ENCODE data around the gene MTCL1.

DNA sequence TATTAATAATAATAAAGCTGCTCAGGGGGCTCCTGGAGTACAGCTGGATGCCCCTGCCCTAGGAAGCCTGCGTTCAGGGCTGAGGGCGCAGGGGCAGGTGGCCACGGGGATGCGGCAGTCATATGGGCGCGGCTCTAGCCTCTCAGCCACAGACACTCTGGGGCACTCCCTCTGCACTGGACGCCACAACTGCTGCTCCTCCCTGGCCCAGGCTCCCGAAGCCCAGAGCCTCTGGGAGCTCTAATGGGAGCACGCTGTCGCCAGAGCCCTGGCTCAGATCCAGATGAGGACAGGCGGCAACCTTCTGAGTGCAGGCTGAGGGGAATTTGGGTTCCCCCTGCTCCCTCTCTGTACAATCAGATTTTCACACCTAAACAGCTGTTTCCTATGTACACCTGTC is 93.6 kb downstream of the MTCL1 start:
- TF ChIP-seq, protein P1, sequence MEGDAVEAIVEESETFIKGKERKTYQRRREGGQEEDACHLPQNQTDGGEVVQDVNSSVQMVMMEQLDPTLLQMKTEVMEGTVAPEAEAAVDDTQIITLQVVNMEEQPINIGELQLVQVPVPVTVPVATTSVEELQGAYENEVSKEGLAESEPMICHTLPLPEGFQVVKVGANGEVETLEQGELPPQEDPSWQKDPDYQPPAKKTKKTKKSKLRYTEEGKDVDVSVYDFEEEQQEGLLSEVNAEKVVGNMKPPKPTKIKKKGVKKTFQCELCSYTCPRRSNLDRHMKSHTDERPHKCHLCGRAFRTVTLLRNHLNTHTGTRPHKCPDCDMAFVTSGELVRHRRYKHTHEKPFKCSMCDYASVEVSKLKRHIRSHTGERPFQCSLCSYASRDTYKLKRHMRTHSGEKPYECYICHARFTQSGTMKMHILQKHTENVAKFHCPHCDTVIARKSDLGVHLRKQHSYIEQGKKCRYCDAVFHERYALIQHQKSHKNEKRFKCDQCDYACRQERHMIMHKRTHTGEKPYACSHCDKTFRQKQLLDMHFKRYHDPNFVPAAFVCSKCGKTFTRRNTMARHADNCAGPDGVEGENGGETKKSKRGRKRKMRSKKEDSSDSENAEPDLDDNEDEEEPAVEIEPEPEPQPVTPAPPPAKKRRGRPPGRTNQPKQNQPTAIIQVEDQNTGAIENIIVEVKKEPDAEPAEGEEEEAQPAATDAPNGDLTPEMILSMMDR (IDR thresholded peaks at IDR 0.05), result no peak
- no peak for TF ChIP-seq POLR2A (IDR thresholded peaks at IDR 0.05)

Measured in ovary (tissue), 3 donors.